Measurements from ENCODE around the gene VCAM1. TPM values are rescaled to one million over a fixed set of nuclear protein-coding genes. Genes with fewer than 3 reads are reported as not detected.

VCAM1 gene
- total and polyA plus RNA-seq, 5 donors from 2014 or later = not detected

GRCh38 chr1:100750005-100750885 is 30.7 kb downstream of the VCAM1 start:
- no peak for ATAC-seq (ENCODE audit: low read depth in 2 of 2)

GRCh38 chr1:100752791-100753190 is 33.2 kb downstream of the VCAM1 start:
- Mint-ChIP-seq H3K9me3 (peaks cover 0 to 10% (median 0%) of the 10 kb centered on the region in 7 donors), H3K36me3 (no peaks in the 10 kb centered on the region), H3K27me3 (peaks cover 18% of the 10 kb centered on the region), H3K4me1 (no peaks in the 10 kb centered on the region), H3K4me3 (no peak overlapping the region), H3K27ac (no peak overlapping the region)
- Histone ChIP-seq H3K36me3 (ENCODE audit: control insufficient read depth, insufficient read depth, low read length) (no peaks in the 10 kb centered on the region), H3K27me3 (ENCODE audit: control insufficient read depth, insufficient read depth, low read length) (peaks cover 3% of the 10 kb centered on the region), H3K4me3 (ENCODE audit: low read depth, low read length) (no peak overlapping the region), H3K4me1 (ENCODE audit: control insufficient read depth, insufficient read depth, low read length, poor library complexity, severe bottlenecking) (no peaks in the 10 kb centered on the region), H3K9me3 (ENCODE audit: control insufficient read depth in 2 of 2, low read length in 2 of 2) (no peaks in the 10 kb centered on the region), H3K27ac (ENCODE audit: insufficient read depth, low read length, poor library complexity, severe bottlenecking) (no peak overlapping the region)
- DNase-seq (no peak), ATAC-seq (ENCODE audit: low read depth in 2 of 2) (no peak)

More at GRCh38 chr1:100750005-100750885, 30.7 kb downstream of the VCAM1 start:
- no peak overlapping the region for H3K27ac ChIP-seq (ENCODE audit: insufficient read depth, low read length, poor library complexity, severe bottlenecking)
- no peaks in the 10 kb centered on the region for H3K4me1 ChIP-seq (ENCODE audit: control insufficient read depth, insufficient read depth, low read length, poor library complexity, severe bottlenecking)
- H3K4me3 Mint-ChIP-seq = no peak overlapping the region
- no peaks in the 10 kb centered on the region for H3K9me3 ChIP-seq (ENCODE audit: control insufficient read depth in 2 of 2, low read length in 2 of 2)
- no peak for DNase-seq
- peaks cover 18% of the 10 kb centered on the region for H3K27me3 Mint-ChIP-seq
- peaks cover 0 to 6% (median 0%) of the 10 kb centered on the region in 7 donors for H3K9me3 Mint-ChIP-seq
- H3K4me1 Mint-ChIP-seq = no peaks in the 10 kb centered on the region
- H3K27me3 ChIP-seq (ENCODE audit: control insufficient read depth, insufficient read depth, low read length) = peaks cover 3% of the 10 kb centered on the region
- H3K36me3 Mint-ChIP-seq = no peaks in the 10 kb centered on the region
- H3K36me3 ChIP-seq (ENCODE audit: control insufficient read depth, insufficient read depth, low read length) = no peaks in the 10 kb centered on the region
- no peak overlapping the region for H3K4me3 ChIP-seq (ENCODE audit: low read depth, low read length)
- no peak overlapping the region for H3K27ac Mint-ChIP-seq

- H3K4me3 ChIP-seq (ENCODE audit: low read depth, low read length) = no peak overlapping the region
- H3K4me1 ChIP-seq (ENCODE audit: control insufficient read depth, insufficient read depth, low read length, poor library complexity, severe bottlenecking) = no peaks in the 10 kb centered on the region
- ATAC-seq (ENCODE audit: low read depth in 2 of 2) (no peak), DNase-seq (no peak)
- Mint-ChIP-seq H3K9me3 (peaks cover 0 to 7% (median 0%) of the 10 kb centered on the region in 7 donors), H3K4me1 (no peaks in the 10 kb centered on the region), H3K27me3 (peaks cover 15% of the 10 kb centered on the region), H3K4me3 (no peak overlapping the region), H3K36me3 (no peaks in the 10 kb centered on the region), H3K27ac (no peak overlapping the region)
- peaks cover 3% of the 10 kb centered on the region for H3K27me3 ChIP-seq (ENCODE audit: control insufficient read depth, insufficient read depth, low read length)
- H3K27ac ChIP-seq (ENCODE audit: insufficient read depth, low read length, poor library complexity, severe bottlenecking) = no peak overlapping the region
- H3K36me3 ChIP-seq (ENCODE audit: control insufficient read depth, insufficient read depth, low read length) = no peaks in the 10 kb centered on the region
- H3K9me3 ChIP-seq (ENCODE audit: control insufficient read depth in 2 of 2, low read length in 2 of 2) = no peaks in the 10 kb centered on the region
Observed at GRCh38 chr1:100757946-100758345, 38.4 kb downstream of the VCAM1 start.

- no peaks in the 10 kb centered on the region for H3K4me1 ChIP-seq (ENCODE audit: control insufficient read depth, insufficient read depth, low read length, poor library complexity, severe bottlenecking)
- Mint-ChIP-seq H3K4me3 (no peak overlapping the region), H3K36me3 (no peaks in the 10 kb centered on the region), H3K4me1 (no peaks in the 10 kb centered on the region), H3K9me3 (peaks cover 0 to 5% (median 0%) of the 10 kb centered on the region in 7 donors), H3K27me3 (peaks cover 14% of the 10 kb centered on the region), H3K27ac (no peak overlapping the region)
- H3K4me3 ChIP-seq (ENCODE audit: low read depth, low read length) = no peak overlapping the region
- no peaks in the 10 kb centered on the region for H3K36me3 ChIP-seq (ENCODE audit: control insufficient read depth, insufficient read depth, low read length)
- H3K9me3 ChIP-seq (ENCODE audit: control insufficient read depth in 2 of 2, low read length in 2 of 2) = no peaks in the 10 kb centered on the region
- ATAC-seq (ENCODE audit: low read depth in 2 of 2) = no peak
- H3K27me3 ChIP-seq (ENCODE audit: control insufficient read depth, insufficient read depth, low read length) = peaks cover 3% of the 10 kb centered on the region
- no peak for DNase-seq
- H3K27ac ChIP-seq (ENCODE audit: insufficient read depth, low read length, poor library complexity, severe bottlenecking) = no peak overlapping the region
Observed at GRCh38 chr1:100759188-100759587, 39.6 kb downstream of the VCAM1 start.

GRCh38 chr1:100760511-100760910 is 41.0 kb downstream of the VCAM1 start:
- no peak overlapping the region for H3K27ac ChIP-seq (ENCODE audit: insufficient read depth, low read length, poor library complexity, severe bottlenecking)
- no peaks in the 10 kb centered on the region for H3K27me3 ChIP-seq (ENCODE audit: control insufficient read depth, insufficient read depth, low read length)
- peaks cover 0 to 7% (median 0%) of the 10 kb centered on the region in 7 donors for H3K9me3 Mint-ChIP-seq
- H3K27me3 Mint-ChIP-seq = peaks cover 9% of the 10 kb centered on the region
- DNase-seq (no peak), ATAC-seq (ENCODE audit: low read depth in 2 of 2) (no peak)
- no peaks in the 10 kb centered on the region for H3K36me3 ChIP-seq (ENCODE audit: control insufficient read depth, insufficient read depth, low read length)
- H3K27ac Mint-ChIP-seq = no peak overlapping the region
- H3K4me3 ChIP-seq (ENCODE audit: low read depth, low read length) = no peak overlapping the region
- H3K4me1 ChIP-seq (ENCODE audit: control insufficient read depth, insufficient read depth, low read length, poor library complexity, severe bottlenecking) = no peaks in the 10 kb centered on the region
- no peaks in the 10 kb centered on the region for H3K36me3 Mint-ChIP-seq
- no peak overlapping the region for H3K4me3 Mint-ChIP-seq
- no peaks in the 10 kb centered on the region for H3K4me1 Mint-ChIP-seq
- H3K9me3 ChIP-seq (ENCODE audit: control insufficient read depth in 2 of 2, low read length in 2 of 2) = no peaks in the 10 kb centered on the region

- ATAC-seq (ENCODE audit: low read depth in 2 of 2) (no peak), DNase-seq (no peak)
- Histone ChIP-seq H3K9me3 (ENCODE audit: control insufficient read depth in 2 of 2, low read length in 2 of 2) (no peaks in the 10 kb centered on the region), H3K4me1 (ENCODE audit: control insufficient read depth, insufficient read depth, low read length, poor library complexity, severe bottlenecking) (no peaks in the 10 kb centered on the region), H3K36me3 (ENCODE audit: control insufficient read depth, insufficient read depth, low read length) (no peaks in the 10 kb centered on the region), H3K27ac (ENCODE audit: insufficient read depth, low read length, poor library complexity, severe bottlenecking) (no peak overlapping the region), H3K27me3 (ENCODE audit: control insufficient read depth, insufficient read depth, low read length) (peaks cover 2% of the 10 kb centered on the region), H3K4me3 (ENCODE audit: low read depth, low read length) (no peak overlapping the region)
- peaks cover 9% of the 10 kb centered on the region for H3K27me3 Mint-ChIP-seq
- H3K4me3 Mint-ChIP-seq = no peak overlapping the region
- no peaks in the 10 kb centered on the region for H3K36me3 Mint-ChIP-seq
- H3K27ac Mint-ChIP-seq = no peak overlapping the region
- peaks cover 0 to 6% (median 0%) of the 10 kb centered on the region in 7 donors for H3K9me3 Mint-ChIP-seq
- H3K4me1 Mint-ChIP-seq = no peaks in the 10 kb centered on the region
Observed at GRCh38 chr1:100762461-100762860, 42.9 kb downstream of the VCAM1 start.

- no peak overlapping the region for H3K4me3 ChIP-seq (ENCODE audit: low read depth, low read length)
- no peaks in the 10 kb centered on the region for H3K4me1 ChIP-seq (ENCODE audit: control insufficient read depth, insufficient read depth, low read length, poor library complexity, severe bottlenecking)
- no peaks in the 10 kb centered on the region for H3K9me3 ChIP-seq (ENCODE audit: control insufficient read depth in 2 of 2, low read length in 2 of 2)
- DNase-seq (no peak), ATAC-seq (ENCODE audit: low read depth in 2 of 2) (no peak)
- no peaks in the 10 kb centered on the region for H3K36me3 Mint-ChIP-seq
- H3K27me3 Mint-ChIP-seq = peaks cover 4% of the 10 kb centered on the region
- H3K36me3 ChIP-seq (ENCODE audit: control insufficient read depth, insufficient read depth, low read length) = no peaks in the 10 kb centered on the region
- no peaks in the 10 kb centered on the region for H3K4me1 Mint-ChIP-seq
- no peak overlapping the region for H3K27ac ChIP-seq (ENCODE audit: insufficient read depth, low read length, poor library complexity, severe bottlenecking)
- peaks cover 2% of the 10 kb centered on the region for H3K27me3 ChIP-seq (ENCODE audit: control insufficient read depth, insufficient read depth, low read length)
- H3K4me3 Mint-ChIP-seq = no peak overlapping the region
- peaks cover 0 to 5% (median 0%) of the 10 kb centered on the region in 7 donors for H3K9me3 Mint-ChIP-seq
- no peak overlapping the region for H3K27ac Mint-ChIP-seq
Observed at GRCh38 chr1:100767176-100767890, 47.8 kb downstream of the VCAM1 start.
